Astrocyte (in vitro differentiated cells and primary cell): Measurements from ENCODE around the gene APOOL.

Source experiments
- EZH2 ChIP-seq: IDR thresholded peaks from 2 replicates; pipeline ENCODE4 v1.6.1; 2012; ENCODE audit warnings: mild to moderate bottlenecking, low read length, inconsistent platforms; ENCODE audit not compliant: insufficient read depth
- TF ChIP-seq, protein P1 (sequence below): IDR thresholded peaks from 2 replicates; pipeline ENCODE4 v1.5.1; 2011; ENCODE audit warnings: low read depth, mild to moderate bottlenecking, inconsistent platforms, low read length, moderate library complexity; ENCODE audit not compliant: insufficient read depth

DNA sequence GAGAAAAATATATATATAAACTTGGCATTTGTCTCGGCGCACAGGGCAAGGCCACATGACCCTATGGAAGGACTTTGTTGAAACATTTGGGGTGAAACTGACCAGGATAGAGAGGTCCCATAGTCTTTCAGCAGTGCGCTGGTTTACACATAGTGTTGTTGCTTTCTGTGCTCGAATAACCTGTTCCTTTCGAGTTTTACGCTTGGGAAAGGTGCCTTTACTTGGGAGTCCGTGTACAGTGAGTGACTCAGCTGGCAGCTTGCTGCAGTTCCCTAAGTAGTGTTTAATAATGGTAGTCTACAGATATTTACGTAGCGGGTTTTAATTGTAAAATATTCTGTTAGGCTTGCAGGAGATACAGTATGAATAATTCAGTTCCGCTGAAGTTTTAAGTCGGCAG lies 578 bp downstream of the APOOL start:
- TF ChIP-seq, protein P1, sequence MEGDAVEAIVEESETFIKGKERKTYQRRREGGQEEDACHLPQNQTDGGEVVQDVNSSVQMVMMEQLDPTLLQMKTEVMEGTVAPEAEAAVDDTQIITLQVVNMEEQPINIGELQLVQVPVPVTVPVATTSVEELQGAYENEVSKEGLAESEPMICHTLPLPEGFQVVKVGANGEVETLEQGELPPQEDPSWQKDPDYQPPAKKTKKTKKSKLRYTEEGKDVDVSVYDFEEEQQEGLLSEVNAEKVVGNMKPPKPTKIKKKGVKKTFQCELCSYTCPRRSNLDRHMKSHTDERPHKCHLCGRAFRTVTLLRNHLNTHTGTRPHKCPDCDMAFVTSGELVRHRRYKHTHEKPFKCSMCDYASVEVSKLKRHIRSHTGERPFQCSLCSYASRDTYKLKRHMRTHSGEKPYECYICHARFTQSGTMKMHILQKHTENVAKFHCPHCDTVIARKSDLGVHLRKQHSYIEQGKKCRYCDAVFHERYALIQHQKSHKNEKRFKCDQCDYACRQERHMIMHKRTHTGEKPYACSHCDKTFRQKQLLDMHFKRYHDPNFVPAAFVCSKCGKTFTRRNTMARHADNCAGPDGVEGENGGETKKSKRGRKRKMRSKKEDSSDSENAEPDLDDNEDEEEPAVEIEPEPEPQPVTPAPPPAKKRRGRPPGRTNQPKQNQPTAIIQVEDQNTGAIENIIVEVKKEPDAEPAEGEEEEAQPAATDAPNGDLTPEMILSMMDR = no peak
- no peak for TF ChIP-seq EZH2
